ENCODE data around the gene CDH4.
"Not testable (repeated sequence)": the region's sequence is repeated elsewhere in the genome, so short reads cannot be mapped to it uniquely, and the experiment has no call there.

The CDH4 gene

GRCh38 chr20:61942526-61942925, 690.5 kb downstream of the CDH4 start:
- FAIRE-seq: no peak

GRCh38 chr20:61944967-61945366, 692.9 kb downstream of the CDH4 start:
- not testable (repeated sequence) for FAIRE-seq

- not testable (repeated sequence) for FAIRE-seq
These were observed 693.4 kb downstream of the CDH4 start for GRCh38 chr20:61945495-61945894.

GRCh38 chr20:61948056-61948455, 696.0 kb downstream of the CDH4 start:
- FAIRE-seq: not testable (repeated sequence)

DNA sequence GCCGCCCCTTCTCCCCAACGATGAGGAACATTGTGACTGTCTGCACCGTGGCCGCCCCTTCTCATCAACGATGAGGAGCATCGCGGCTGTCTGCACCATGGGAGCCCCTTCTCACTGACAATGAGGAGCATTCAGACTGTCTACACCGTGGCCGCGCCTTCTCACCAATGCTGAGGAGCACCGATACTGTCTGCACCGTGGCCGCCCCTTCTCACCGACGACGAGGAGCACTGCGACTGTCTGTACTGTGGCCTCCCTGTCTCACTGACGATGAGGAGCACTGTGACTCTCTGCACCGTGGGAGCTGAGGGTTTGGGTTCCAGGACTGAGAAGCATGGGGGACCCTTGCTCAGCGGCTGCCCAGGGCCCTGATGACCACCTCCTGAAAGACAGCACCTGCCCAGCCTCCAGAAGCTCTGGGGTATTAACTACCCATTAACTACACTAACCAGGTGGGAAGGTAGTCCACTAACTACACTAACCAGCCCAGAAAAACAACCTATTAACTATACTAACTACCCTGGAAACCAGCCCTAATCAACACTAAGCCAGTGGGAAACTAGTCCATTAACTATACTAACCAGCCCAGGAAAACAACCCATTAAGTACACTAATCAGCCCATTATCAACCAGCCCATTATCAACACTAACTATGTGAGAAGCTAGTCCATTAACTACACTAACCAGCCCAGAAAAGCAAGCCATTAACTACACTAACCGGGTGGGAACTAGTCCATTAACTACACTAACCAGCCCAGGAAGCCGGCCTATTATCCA, 696.7 kb downstream of the CDH4 start:
- no peak for FAIRE-seq

GRCh38 chr20:61949363-61949713, 697.3 kb downstream of the CDH4 start:
- no peak for FAIRE-seq

DNA sequence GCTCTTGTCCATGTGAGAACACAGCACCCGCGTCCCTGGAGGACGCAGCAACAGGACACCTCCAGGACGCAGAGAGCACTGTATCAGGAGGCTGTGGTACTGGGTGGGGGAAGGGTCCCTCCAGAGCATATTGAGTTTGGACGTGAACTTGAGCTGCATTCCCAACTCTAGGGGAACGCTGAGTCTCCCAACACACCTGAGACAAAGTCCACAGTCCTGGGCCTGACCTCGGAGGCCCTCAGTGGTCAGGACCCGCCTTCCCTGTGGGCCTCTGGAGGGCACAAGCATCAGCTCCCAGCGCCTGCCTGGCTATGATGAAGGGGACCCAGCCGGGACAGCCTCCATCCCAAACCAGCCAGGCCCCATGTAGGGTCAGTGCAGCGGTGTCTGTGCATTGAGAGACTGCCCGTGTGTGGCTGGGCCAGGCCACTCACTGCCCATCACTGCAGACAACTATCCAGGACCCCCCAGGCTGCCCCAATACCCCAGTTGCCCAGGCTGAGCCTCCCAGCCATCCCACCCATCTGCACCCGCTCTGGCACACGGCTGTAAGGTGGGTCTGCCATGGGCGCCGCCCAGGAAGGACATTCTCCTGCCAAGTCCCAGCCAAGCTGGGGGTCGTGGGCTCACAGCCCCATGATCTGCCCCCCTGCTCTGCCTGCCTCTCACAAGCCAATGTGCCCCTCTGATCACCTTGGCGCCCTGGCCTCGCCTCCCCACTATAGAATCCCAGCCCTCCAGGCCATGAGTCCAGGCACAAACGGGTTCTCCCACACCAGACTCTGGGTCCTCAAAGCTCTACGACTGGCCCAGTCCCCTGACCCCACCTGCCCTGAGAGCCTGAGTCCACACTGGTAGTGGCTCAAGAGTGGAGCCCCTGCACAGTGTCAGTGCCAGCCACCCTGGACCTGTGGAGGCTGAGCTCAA, 697.9 kb downstream of the CDH4 start:
- FAIRE-seq: no peak

DNA sequence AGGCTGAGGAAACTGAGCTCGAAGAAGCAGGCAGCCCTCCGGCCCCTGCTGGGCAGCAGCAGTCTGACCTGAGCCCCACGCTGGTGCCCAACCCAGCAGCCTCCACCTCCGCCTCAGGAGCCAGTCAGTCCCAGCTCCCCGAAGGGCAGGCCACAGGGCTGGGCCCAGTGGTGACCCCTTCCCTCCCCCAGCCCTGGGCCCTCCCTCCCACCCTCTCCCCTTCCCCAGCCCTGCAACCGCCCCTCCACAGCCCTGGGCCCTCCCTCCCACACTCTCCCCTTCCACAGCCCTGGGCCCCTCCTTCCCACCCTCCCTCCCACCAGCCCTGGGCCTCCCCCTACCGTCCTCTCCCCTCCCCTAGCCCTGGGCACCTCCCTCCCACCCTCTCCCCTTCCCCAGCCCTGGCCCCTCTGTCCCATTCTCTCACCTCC, 698.6 kb downstream of the CDH4 start:
- FAIRE-seq: no peak

- no peak for FAIRE-seq
These were observed 699.9 kb downstream of the CDH4 start for GRCh38 chr20:61951695-61952533.

GRCh38 chr20:61953037-61954021, 701.3 kb downstream of the CDH4 start:
- FAIRE-seq: no peak

- no peak for FAIRE-seq
These were observed 702.4 kb downstream of the CDH4 start for GRCh38 chr20:61954276-61955021.

DNA sequence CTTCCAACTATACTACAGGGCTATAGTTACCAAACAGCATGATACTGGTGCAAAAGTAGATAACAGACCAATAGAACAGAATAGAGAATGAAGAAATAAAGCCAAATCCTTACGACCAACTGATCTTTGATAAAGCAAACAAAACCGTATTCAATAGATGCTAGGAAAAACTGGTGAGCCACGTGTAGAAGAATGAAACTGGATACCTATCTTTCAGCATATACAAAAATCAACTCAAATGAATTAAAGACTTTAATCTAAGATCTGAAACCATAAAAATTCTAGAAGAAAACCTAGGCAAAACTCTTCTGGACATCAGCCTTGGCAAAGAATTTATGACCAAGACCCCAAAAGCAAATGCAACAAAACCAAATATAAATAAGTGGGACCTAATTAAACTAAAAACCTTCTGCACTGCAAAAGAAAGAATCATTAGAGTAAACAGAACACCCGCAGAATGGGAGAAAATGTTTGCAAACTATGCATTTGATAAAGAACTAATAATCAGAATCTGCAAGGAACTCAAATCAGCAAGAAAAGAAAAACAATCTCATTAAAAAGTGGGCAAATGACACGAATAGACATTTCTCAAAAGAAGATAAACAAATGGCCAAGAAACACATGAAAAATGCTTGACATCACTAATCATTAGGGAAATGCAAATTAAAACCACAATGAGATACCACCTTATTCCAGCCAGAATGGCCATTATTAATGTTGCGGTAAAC, 703.8 kb downstream of the CDH4 start:
- no peak for FAIRE-seq

DNA sequence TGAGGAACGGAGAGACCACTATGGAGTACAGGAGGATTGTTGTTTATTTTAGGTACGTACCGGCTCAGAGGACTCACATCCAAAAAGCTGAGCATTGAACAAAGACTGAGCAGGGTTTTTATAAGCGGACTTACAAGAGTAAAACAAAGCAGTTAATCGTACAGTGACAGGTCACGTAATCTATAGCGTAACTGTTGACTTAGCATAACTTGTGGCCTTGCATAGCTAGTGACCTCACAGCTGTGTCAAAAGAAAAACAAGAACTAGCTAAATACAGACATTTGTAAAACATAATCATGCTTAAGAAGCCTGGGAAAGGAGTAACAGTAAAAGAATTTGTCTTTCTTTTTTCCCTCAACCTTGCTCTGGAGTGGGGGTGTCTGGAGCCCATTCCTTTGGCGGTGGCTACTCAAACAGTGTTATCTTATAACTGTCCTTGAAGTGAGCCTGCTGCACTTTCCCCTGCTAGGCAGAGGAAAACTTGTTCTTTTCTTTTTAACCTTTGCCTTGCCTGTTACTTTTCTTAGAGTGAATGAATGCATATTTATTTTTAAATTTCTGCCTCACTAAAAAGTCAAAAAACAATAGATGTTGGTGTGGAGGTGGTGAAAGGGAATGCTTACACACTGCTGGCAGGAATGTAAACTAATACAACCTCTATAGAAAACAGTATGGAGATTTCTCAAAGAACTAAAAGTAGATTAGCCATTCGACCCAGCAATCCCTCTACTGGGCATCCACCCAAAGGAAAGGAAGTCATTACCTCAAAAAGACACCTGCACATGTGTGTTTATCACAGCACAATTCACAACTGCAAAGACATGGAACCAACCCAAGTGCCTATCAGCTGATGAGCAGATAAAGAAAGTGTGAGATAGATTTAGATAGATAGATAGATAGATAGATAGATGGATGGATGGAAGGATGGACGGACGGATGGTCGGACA, 704.6 kb downstream of the CDH4 start:
- no peak for FAIRE-seq

DNA sequence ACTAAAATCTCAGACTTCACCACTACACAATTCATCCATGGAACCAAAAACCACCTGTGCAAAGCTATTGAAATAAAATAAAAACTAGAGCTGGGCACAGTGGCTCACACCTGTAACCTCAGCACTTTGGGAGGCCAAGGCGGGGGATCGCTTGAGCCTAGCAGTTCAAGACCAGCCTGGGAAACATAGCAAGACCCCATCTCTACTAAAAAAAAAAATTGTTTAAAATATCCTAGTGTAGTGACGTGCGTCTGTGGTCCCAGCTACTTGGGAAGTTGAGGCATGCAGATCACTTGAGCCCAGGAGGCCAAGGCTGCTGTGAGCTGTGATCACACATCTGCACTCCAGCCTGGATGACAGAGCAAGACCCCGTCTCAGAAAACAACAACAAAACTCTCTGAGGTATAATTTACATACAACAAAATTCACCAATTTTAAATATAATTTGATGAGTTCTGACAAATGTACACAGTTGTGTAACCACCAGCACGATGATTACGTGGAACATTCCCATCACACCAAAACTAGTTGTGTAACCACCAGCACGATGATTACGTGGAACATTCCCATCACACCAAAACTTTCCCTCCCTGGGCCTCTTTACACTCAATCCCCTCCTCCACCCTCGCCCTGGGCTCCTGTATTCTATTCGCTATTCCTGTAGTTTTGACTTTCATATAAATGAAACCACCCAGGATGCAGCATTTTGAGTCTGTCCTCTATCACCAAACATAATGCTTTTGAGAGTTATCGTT, 706.1 kb downstream of the CDH4 start:
- no peak for FAIRE-seq

DNA sequence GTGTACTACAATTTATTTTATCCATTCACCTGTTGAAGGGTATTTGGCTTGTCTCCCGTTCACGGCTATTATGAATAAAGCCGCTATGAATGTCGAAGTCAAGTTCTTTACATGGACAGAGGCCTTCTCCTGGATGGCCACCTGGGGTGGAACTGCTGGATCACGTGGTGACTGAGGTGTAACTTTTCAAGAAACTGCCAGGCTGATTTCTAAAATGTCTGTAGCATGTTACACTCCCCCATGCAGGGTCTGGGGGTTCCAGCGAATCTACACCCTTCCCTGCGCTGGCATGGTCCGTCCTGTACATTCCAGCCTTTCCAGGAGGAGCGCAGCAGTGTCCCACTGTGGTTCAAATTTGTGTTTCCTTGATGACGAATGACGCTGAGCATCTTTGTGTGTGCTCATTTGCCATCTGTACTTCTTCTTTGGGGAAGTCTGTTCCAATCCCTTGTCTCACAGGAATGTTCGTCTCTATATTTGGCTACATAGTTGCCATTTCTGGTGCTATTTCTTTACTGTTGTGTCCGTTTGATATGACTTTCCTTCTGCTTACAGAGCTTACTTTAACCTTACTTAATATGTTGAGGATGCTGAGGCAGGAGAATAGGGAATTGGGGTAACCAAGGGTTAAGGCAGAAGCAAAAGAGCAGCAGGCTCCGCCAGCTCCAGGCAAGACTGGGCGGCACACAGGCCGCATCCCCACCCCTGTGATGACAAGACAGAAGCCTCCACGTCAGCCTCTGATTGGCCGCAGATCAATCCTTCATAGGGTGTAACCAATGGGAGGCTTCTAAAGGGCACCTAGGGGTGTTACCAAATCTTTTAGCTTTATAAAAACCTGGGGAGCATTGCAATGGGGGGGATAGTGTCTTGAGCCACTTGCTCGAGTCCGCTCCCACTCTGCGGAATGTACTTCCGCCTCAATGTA, 707.0 kb downstream of the CDH4 start:
- no peak for FAIRE-seq

DNA sequence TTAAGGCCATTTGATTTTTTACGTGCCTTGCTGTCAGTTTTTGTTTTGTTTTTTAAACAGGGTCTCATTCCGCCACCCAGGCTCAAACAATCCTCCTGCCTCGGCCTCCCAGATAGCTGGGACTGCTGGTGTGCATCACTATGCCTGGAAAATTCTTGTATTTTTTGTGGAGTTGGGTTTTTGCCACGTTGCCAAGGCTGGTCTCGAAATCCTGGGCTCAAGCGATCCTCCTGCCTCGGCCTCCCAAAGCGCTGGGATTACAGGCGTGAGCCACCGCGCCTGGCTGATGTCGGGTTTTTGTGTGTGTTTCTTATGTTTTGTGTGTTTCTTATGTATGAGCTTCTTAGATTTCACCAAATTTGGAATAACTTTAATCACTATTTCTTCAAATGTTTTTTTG, 708.8 kb downstream of the CDH4 start:
- FAIRE-seq: no peak

DNA sequence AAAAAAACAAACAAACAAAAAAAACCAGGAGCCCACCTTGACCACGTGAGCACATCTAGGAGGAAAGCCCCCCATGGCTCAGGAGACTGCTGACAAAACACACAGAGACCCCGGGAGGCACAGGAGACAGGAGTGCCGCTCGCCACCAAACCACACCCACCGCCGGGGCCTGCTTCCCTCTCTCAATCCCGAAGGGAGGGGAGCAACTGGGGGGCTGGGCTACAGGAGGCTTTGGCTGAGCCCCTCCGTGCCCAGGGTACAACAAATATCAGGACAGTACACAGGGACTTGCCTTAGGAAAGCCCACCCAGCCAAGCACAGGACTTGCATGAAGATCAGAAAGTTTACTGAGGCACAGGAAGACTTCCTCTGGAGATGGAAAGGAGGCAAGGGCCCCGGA, 711.1 kb downstream of the CDH4 start:
- no peak for FAIRE-seq
